ENCODE results near the gene DACT1.
A peak's percentile ranks its signal among the peaks of the same experiment; 100 is the strongest.

The DACT1 gene

DNA sequence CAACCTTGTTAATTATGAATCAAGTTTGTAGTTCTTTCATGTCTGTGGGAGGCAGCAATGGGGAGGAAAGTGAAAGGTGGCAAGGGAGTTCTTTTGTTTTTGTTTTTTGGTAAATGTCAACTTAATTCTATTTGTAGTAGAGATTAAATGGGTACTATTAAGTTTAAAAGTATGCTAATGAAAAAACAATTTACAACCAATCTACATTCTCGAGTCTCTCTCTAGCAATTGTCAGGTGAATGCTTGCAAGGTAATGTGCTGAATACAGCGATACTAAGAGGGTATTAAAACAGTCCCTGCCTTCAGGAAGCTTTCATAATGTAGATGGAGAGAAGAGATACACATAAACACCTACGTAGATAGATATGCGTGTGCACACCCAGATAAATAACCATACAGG lies 1.6 kb upstream of the DACT1 start:
- no peak for DNase-seq

DNA sequence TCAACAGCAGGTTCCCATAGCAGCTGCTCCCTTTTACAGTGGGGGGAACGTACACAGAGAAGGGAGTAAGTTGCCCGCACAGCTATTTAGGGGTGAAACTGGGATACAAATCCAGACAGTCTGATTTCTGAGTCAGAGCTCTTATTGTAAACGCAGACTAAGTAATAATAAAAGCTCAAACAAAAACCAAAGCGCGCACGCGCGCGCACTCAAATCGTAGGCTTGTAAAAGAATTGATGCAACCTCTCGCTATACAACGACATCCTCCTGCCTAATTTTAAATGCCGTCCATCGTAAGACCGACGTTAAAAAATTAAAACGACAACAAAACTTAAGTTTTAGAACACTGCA lies 747 bp upstream of the DACT1 start:
- DNase-seq = peak; percentile 45 to 59 (median 50)

DNA sequence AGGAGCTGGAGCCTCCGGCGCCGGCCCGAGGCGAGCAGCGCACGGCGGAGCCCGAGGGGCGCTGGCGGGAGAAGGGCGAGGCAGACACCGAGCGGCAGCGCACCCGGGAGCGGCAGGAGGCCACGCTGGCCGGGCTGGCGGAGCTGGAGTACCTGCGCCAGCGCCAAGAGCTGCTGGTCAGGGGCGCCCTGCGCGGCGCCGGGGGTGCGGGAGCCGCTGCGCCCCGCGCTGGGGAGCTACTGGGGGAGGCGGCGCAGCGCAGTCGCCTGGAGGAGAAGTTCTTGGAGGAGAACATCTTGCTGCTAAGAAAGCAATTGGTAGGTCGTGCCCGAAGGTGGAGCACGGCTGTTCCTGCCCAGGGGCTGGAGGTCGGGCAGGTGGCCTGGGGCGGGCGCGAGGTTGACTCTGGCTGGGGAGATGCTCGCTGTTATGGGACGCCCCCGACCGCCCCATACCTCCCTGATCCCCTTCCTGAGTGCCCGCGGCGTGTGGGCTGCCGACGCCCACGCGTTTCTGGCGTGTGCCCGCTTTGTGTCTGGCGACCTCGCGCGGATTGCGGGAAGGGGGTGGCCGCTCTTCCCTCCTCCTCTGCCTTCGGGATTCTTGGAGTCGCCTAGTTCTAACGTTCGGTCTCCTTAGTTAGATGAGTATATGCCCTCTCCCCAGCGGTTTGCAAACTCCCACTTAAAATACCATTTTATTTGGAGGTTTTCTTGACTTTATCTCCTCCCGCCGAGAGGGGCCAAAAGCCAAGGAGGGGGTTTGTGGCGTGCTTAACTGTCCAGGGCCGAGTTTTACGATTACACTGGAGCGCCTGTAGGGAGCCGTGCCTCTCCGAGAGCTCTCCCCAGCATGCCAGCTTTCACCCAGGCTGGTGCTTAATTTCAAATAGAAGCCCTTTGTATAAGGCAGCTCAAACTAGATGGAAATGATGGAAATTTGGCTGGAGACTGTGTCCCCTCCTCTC lies 752 bp downstream of the DACT1 start:
- DNase-seq = peak; percentile 23 to 66 (median 52)

DNA sequence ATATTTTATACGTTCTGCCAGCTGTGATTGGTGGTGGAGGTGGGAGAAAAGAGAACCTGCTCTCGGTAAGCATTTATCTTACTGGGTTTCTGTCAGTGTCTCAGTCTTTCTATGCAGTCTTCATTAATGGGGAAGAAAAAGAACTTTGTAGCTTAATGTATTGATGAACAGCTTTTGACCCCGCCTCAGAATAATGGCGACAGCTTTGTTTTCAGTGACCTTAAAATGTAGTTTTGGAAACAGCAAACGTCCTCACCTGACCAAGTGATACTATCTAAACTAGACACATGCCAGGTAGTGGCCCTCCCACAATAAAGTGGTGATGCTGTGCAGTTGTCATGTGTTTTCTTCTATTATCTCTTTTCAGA lies 1.4 kb downstream of the DACT1 start:
- DNase-seq = no peak

DNA sequence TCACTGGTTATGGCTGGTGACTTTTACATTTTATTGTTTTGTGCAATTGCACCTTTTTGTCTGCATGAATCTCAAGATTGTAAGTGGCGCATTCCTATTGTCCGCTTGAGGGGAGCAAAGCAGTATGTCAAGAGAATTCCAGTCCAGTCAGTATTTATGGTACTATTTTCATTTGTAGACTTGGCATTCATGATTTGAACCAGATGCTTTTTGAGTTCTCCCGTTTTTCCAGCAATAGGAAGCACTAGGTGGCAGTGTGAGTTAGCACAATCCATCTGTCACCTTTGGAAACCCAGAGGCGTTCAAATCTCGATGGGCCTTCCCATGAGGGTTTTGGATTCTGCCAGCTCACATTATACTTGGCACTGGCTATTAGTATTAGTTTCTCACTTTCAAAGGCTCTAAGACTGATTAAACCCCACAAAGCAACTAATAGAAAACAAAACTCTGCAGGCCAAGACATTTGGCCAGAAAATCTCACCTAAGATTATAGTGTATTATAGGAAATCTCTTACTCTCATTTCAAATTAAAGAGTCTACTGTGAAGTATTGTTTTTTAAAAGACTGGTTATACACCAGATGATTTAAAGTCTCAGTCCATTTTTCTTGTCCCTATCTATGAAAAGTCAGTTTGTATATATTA lies 2.2 kb downstream of the DACT1 start:
- DNase-seq = peak; percentile 59 to 70 (median 61)

DNA sequence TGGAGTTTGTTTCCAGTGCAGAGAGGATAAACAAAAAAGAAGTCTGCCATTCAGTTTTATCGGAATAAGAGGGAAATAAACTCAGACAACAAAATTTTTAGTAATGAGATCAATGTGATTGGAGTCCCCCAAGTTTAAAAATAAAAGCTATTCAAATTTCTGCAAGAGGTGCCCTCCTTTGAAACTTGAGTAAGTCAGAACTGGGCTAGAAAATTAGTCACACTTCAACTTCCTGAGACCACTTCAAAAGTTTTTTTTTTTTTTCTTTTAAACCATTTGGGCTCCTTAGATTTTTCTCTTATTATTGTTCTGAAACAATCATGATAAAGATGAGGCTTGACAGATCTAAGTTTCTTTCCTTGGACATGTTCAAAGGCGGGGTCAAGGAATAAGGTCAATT lies 3.2 kb downstream of the DACT1 start:
- no peak for DNase-seq

DNA sequence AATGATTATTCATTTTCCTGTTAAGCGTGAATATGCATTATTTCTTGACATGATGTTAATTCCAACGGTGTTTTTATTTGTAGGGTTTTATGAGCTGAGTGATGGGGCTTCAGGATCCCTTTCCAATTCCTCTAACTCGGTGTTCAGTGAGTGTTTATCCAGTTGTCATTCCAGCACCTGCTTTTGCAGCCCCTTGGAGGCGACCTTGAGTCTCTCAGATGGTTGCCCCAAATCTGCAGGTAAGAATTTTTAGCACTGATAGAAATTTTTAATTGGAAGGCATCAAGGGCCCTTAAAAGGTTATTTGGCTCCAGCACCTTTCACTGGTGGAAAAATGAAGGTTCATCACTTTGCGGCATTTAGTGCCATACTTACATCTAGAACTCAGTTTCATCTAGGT lies 3.7 kb downstream of the DACT1 start:
- DNase-seq = no peak

DNA sequence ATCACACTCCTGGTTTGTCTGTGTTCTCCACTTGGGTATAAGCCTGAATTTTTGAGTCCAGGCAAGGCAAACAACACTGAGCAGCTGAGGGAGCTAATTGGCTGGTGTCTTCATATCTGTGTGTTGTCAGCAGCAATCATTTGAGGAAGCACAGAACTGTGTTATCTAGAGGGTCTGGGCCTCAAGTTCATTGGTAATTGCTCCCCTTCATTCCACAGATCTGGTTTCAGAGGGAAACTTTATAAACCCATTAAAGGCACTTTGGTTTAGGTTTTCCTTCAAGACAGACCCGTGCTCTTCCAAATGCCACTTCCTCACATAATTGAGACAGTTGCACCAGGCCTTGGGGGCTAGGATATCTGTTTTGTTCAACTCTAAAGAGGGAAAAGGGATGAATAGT lies 5.6 kb downstream of the DACT1 start:
- DNase-seq = no peak

DNA sequence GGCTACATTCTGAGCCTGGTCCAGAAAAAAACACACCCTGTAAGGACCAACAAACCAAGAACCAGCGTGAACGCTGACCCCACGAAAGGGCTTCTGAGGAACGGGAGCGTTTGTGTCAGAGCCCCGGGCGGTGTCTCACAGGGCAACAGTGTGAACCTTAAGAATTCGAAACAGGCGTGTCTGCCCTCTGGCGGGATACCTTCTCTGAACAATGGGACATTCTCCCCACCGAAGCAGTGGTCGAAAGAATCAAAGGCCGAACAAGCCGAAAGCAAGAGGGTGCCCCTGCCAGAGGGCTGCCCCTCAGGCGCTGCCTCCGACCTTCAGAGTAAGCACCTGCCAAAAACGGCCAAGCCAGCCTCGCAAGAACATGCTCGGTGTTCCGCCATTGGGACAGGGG lies 7.9 kb downstream of the DACT1 start:
- DNase-seq = no peak

DNA sequence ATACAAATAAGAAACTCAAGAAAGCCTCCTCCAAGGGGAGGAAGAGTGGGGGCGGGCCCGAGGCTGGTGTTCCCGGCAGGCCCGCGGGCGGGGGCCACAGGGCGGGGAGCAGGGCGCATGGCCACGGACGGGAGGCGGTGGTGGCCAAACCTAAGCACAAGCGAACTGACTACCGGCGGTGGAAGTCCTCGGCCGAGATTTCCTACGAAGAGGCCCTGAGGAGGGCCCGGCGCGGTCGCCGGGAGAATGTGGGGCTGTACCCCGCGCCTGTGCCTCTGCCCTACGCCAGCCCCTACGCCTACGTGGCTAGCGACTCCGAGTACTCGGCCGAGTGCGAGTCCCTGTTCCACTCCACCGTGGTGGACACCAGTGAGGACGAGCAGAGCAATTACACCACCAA lies 8.7 kb downstream of the DACT1 start:
- DNase-seq = no peak

DNA sequence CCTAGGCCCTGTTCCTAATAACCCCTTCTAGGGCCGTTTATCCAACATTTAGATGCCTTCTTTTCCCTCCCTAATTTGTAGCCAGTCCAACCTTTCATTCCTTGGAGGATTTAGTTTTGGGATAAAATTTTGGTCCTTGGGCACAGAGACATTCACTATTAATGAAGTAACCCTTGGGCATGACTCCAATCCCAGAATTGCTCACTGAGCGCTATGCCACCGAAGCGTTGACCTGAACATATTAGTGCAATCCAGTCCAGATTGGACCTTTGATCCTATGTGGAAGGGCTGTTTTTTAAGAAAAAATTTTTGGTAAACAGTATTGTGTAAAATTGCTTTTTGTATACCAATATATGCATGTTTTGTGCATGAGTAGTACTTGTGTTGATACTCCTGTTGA lies 10.0 kb downstream of the DACT1 start:
- no peak for DNase-seq

DNA sequence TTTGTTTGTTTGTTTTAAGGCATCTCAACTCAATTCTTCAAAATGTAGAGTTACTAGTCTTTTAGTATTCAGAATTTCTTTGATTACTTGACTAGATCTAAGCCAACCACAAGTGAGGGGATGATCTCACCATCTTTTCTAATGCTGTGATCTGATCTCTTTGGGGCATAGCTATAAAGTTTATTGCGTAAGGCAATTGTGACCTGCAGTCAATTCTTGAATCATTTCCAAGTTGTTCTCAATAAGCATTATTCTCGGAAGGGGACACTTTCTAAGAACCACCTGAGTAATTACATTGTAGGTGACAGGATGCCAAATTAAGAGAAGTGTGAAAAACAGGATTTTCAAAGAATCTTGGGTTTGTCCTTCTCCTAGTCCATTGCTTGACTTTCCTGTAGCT lies 13.1 kb downstream of the DACT1 start:
- no peak for DNase-seq

DNA sequence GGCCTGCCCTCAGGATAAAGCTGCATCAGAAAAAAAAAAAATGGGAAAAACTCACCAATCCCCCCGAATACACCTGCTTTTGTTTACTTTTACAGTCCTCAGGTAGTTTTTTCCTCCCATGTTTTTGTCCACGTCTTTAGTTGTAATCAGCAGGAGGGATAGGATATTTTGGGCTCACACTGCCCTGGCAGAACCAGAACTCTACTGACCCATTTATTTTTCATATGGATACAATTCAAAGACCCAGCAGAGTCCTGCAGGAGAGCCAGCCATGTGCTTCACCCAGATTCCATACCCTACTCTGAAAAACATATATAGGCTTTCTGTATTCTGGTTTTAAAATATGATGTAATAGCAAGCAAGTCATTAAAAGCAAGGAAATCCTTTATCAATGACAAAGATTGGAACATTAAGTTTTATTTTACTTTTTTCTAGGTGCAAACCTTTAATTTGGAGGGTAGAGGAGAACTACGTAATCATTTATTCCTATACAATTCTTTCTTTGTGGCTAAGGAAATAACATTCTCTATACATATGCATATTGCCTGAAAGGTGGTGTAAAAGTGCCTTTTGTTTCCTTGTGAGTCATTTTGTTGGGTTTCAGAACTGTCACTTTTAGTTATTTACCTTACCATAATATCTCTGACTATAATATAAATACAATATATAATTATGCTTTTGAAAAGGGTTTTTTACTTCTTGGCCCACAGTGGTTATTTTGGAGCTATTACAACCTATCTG lies 19.1 kb downstream of the DACT1 start:
- DNase-seq = no peak

DNA sequence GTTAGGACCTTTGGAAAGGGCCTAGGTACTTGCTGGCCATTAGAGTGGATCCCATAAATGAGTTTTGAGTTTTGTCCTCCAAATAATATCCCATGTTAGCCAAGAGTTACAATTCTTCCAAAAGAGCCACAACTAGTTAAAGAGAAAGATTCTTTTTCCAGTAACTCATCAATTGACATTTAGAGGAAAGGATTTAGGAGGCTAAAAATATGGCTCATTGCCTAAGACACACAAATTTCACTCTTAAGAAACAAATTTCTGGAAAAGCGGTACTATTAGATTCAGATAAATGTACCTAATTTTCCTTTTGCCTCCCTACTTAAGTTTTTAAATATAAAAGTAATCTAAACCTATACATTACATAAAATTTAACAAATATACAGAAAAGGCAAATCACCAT lies 21.3 kb downstream of the DACT1 start:
- DNase-seq = no peak

DNA sequence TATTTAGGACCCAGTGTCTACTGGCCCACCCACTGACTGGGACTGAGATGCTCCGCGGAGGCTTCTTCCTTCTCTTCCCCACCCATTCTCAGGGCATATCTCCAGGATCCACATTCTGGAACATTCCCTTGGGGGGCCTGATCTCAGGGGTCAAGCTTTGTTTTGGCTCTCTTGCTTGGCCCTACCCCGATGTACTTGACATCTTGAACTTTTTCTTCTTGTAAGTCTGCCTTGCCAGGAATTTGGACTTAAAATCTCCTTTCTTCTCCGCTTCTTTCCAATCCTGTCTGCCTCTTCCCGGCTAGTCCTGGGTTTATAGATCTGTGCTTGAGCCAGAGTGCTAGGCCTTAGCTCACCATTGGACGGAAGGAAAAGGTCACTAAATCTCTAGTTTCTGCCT lies 22.1 kb downstream of the DACT1 start:
- no peak for DNase-seq

DNA sequence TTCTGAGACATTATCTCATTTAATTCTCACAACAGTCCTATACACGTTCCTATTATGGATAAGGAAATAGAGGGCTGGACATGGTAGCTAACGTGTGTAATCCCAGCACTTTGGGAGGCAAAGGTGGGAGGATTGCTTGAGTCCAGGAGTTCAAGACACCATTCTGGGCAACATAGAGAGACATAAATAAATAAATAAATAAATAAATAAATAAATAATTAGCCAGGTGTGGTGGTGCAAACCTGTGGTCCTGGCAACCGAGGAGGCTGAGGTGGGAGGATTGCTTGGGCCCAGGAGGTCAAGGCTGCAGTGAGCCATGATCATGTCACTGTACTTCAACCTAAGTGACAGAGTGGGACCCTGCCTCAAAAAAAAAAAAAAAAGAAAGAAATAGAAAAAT lies 22.6 kb downstream of the DACT1 start:
- DNase-seq = no peak

DNA sequence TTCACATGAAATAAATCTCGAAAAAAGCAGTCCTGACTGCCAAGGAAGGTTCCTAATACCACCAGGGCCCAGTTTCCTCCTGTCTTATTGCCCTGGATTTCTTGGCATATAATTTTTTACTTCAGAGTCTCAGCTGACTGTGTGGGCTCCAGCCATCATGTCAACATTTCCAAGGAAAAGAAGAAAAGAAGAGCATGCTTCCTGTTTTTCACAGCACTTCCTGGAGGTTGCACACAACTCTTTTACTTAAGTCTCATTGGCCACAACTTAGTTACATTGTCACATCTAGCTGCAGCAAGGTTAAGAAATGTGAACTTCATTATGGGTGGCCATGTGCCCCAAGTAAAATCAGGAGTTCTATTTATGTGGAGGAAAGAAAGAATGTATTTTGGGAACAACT lies 24.3 kb downstream of the DACT1 start:
- peak; percentile 19 to 25 (median 23) for DNase-seq

DNA sequence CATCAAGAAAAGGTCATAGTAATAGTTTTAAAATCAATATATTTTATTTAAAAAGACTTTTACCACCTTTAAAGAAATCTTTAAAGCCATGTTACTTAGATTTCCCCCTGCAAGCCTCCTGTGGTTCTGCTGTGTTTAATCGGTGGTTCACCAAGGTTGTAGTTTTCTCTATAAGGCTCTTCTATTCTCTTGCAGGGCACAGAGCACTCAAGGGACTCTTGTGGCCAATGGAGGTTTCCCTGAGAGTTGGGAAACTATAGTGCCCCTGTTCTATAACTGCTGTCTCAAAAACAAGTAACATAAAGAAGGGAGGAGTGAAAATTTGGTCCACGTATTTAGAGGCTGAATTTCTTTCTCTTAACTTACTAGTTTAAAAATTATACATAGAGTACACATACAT lies 25.0 kb downstream of the DACT1 start:
- no peak for DNase-seq

DNA sequence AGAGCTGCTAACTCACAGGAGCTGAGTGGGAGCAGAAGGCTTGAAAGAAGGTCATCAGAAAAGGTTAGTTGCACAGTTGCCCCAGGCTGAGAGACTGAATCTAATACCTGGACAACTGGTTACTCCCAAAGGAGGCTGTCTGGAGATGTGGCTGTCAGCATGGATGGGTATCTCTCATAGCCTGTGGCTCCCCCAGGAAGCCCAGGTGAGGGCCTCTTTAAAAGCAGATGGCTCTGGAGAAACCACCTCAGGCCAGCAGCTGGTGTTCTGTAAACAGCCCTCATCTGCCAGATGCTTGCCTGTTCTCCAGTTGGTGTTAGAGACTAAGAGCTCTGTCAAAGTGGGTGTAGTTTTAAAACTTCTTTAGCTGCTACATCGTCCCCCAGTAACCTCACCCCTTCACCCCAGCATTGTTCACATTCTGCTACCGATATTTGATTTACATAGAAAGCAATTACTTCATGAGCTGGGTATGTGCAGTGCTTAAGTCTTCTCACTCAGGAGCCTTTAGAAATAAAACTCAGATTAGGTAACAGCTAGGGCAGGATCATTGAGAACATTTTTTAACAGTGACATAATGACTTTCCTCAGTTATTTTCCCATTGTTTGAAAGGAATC lies 25.8 kb downstream of the DACT1 start:
- no peak for DNase-seq

DNA sequence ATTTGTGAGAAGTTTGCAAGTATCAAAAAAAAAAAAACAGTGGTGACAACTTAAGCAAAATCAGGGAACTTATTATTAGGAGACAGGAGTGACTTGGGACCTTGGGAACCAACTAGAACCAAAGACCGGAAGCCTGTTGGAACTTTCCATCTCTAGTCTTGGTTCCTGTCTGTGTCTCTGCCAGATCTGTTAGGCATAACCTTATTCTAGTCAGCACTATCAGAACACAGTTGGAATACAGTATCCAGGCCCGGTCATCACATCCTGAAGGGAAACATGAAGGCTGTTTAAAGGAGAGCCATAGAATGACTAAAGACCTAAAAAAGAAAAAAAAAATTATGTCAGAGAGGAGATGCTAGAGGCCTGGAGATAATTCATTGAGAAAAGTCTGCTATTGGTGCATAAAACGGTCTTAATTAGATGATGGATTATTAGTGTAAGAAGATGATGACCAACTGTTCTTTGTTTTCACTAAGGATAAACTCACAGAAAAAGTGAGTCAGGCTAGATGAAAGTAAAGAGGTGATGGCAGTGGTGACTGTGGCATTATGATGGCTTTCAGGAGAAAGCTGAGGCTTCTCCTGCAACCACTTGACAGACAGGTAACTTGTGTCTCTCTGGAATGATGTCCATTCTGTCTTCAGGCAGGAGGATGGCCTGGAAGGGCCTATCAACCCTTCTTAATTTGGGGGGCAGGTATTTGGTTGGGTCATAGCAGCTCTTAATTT lies 28.2 kb downstream of the DACT1 start:
- DNase-seq = no peak

DNA sequence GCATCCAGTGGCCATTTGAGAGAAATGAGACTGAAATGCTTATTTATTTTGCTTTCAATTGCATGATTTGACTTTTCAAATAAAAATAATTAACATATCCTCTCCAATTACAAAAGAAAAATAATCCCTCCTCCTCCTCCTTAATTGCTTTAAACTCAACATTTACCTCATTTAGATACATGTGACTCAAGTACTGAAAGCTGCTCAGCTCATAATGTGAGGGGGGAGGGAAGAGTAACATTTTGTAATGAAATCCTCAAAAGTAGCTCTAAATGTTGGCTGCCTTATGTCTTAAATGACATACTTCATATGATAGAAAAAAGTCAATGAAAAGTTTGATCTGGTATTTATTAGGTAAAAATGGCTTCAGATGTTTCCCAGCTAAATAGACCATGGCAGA lies 29.0 kb downstream of the DACT1 start:
- no peak for DNase-seq

DNA sequence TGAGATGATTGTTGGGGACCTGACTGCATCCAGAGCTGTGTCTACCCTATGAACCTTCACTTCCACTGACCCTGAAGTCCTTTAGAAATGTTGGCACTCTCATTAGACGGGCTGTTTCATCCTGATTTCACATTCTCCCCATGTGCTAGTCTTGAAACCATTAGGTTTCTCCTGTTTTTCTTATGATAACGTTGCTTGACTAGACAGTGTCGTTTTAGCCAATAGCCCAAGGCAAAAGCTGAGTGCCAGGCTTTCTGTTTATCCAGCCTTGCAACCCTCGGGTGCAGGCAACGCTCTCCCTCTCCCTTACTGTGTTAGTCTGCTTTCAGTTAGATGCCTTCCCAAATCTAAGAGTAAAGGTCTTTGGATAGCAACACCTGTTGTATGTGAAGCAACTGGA lies 30.1 kb downstream of the DACT1 start:
- DNase-seq = no peak

Data from suppressor macrophage treated with lipopolysaccharide for 1 hour (primary cell).